KG1 (cell line): Measurements from ENCODE around the gene RABAC1.

Experiments
- DNase-seq: peaks from one replicate; lab custom pipeline; 2025; lab: John Stamatoyannopoulos, UW

Gene RABAC1

GRCh38 chr19:41928754-41929535, 30.2 kb downstream of the RABAC1 start:
- DNase-seq = no peak

- DNase-seq = no peak
Observed at GRCh38 chr19:41928221-41928683, 30.9 kb downstream of the RABAC1 start, which contains the start of gene ERFL. ERFL (minus strand) TSS chr19:41928449; CDS start chr19:41912919, 15,530 bp downstream.

DNA sequence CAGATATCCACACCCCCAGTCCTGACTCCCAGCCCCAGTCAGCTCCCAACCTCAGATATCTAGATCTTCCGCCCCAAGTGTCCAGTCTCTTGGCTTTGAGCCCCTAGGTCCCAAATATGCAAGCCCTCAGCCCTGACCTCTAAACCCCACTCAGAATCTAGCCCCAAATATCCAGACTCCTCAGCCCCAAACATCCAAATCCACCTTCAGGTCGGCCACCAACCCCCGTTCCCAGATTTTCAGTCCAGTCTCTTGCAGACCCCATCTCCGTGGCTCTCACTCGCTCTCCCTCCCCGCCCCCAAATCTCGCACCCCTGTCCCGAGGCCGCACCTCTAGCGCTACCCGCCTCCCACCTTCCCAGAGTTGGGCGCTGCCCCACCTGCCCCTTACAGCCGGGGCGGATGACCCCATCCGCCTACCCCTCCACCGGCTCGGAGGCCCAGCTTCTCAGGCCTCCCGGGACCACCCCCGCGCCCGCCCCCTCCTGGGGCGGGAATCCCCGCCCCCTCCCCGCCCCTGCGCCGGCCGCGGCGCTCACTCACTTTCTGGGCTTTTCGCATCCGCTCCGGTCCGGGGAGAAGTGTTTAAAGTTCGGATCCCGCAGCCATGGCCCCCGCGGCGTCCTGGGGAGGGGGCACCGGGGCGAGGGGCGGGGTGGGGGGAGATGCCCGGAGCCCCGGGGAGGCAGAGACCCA, 31.5 kb downstream of the RABAC1 start:
- DNase-seq = no peak

GRCh38 chr19:41926763-41927496, 32.2 kb downstream of the RABAC1 start:
- no peak for DNase-seq

- no peak for DNase-seq
Observed at GRCh38 chr19:41926028-41926762, 32.9 kb downstream of the RABAC1 start.

- no peak for DNase-seq
Observed at GRCh38 chr19:41925208-41926003, 33.7 kb downstream of the RABAC1 start.

DNA sequence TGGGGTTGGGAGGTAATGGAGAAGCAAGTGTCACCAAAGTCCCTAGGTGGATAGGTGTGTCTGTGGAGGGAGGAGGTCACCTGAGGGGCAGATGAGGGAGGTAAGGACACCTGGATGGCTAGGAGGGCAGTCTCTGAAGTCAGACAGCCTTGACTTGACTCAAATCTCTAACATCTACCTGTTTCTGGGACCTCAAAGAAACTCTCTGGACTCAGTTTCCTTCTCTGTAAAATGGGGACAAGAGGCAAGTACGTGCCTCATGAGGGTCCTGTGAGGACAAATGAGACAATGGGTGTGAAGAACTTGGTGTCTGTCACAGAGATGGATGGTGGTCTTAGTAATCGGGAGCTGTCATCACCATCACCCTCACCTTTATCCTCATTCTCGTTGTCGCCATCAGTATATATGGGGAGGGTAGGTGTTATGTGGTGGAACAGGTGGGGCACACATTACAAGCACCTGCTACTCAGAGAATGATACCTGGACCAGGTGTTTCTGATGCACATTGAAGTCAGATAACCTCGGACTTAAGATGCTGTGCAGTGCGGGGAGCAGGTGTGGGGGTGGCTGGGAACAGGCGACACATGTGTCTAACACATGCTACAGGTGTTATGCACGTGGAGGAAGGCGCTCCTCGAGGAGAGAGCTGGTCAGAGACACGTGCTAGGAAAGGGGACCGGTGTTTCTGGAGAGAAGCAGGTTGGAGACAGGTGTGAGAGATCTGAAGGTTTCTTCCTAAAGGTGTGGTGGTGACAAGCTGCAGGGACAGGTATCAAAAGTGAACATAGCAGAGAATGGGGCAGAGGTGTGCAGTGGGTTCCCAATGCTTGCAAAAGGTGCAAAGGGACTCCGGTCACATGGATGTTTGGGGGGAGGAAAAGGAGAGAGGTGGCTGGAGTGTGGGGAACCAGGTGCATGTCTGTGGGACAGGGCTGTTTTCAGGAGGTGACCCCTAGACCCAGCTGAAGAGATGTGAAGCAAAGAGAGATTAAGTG, 34.7 kb downstream of the RABAC1 start:
- no peak for DNase-seq

DNA sequence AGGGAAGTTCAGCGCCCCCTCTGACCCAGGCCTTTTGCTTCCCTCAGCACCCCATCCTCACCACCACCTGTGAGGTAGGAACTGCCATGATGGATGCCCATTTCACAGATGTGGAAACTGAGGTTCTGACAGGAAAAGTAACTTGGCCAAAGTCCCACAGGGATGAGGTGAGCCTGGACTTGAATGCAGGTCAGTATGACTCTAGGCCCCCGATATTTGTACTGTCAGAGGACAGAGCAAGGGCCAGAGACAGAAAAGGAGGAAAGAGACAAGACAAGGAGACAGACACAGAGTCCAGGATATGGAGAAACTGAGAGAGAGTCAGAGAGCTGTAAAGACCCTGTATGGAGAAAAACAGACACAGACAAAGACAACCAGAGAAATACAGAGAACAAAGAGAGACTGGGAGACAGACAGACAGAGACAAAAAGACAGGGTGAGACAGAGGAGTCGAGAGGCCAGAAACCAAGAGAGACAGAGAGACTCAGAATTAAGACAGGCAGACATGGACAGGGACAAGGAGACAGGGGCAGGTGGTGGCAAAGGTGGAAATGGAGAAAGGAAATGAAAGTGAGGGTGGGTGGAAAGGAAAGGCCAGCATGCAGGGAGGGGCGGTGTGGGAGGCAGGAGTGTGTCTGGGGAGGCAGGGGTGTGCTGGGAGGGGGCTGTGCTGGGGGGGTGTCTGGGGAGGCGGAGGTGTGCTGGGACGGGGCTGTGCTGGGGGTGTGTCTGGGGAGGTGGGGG, 35.9 kb downstream of the RABAC1 start:
- DNase-seq = no peak

DNA sequence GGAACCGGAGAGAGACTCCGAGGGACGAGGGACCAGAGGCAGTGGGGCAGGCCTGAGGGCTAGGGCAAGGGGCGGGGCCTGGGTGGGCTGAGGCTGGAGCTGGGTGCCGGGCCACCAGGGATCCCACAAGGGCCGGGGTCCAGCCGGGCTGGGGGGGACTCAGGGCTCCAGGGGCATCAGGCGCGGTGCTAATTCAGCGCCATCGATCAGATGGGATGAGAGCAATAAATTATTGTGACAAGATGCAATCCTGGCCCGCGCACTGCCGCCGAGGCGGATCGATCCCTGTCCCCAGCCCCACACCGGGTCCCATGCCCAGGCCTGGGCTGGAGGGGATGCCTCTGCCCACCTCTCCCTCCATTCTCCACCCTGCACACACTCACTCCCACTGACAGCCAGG, 36.5 kb downstream of the RABAC1 start:
- DNase-seq = no peak

DNA sequence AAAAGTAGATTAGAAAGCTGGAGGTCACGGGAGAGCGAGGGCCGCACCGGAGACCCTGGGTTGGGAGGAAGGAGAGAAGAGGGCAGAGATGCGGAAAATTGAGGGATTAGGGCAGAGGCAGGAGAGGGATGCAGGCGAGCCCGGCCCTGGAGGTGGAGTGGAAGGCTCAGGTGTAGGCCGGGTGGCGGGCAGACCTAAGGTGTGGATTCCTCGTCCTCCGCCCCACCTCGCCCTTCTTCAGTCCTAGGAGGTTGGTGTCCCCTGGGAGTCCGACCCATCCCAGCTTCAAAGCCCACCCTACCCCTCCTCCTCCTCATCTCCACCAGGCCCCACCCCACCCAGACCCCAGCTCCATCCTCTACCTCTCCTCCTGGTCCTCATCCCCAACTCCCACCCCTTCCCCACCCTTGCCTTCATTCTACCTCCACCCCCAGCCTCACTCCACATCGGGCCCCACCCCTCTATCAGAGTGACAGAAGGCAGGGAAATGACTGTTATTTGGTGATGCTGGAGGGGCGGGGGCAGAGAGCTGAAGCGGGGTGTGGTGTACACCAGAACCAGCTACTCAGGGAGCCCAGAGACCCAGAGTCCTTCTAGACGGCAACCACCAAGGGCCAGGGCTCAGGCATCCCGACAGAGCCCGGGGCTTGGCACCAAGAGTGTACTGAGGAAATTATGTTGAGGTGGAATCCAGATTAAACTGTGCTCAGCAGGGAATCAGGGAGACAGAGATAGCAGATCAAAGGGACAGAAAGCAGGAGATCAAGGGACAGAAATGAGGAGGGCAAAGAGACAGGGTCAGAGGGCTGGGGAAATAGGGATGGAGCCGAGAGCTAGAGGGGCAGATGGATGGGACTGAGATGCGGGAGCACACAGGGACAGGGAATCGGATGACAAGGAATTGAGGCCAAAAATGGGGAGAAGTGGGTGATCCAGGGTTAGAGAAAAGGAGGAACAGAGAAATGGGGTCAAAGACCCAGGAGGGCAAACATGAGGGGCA, 37.2 kb downstream of the RABAC1 start:
- DNase-seq = no peak

DNA sequence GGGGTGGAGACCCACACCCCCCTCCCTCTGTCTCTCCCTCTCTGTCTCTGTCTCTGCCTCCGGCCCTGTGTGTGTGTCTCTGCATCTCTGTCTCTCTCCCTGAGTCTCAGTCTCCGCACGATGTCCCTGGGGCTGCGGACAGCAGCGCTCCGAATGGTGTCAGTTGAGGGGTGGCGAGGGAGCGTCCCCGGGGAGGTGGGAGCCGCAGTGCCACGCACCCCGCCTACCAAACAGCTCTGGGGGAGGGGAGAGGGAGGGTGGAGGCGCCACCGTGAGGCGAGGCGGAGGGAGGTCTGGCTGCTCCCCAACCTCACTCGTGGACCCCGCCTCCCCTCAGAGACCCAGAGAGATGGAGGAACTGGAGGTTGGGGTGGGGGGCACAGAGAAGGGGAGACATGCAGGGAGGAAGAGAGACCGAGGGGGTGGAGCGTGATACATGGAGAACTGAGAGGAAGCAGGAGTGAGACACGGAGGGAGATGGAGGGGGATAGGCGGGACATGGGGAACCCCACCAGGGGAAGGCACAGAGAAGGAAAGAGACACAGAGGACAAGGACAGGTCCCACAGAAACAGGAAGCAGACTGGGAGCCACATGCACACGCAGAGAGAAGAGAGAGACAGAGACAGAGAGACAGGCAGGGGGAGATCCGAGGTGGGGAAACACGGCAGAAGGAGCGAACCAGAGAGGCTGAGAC, 38.1 kb downstream of the RABAC1 start:
- no peak for DNase-seq

DNA sequence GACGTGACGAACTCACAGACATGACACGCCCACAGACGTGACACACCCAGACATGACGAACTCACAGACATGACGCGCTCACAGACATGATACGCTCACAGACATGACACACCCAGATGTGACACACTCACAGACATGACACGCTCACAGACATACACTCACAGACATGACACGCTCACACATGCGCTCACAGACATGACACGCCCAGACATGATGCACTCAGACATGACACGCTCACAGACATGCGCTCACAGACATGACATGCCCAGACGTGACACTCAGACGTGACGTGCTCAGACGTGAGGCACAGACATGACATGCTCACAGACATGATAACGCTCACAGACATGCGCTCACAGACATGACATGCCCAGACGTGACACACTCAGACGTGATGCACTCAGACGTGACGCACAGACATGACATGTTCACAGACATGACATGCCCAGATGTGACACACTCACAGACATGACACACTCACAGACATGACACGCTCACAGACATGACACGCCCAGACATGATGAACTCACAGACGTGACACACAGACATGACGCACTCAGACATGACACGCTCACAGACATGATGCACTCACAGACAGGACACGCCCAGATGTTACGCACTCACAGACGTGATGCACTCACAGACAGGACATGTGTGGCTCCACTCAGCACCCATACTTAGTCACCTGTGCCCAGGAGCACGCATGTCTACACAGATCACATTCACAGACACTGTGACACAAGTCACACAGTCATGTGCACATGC, 39.0 kb downstream of the RABAC1 start:
- no peak for DNase-seq

DNA sequence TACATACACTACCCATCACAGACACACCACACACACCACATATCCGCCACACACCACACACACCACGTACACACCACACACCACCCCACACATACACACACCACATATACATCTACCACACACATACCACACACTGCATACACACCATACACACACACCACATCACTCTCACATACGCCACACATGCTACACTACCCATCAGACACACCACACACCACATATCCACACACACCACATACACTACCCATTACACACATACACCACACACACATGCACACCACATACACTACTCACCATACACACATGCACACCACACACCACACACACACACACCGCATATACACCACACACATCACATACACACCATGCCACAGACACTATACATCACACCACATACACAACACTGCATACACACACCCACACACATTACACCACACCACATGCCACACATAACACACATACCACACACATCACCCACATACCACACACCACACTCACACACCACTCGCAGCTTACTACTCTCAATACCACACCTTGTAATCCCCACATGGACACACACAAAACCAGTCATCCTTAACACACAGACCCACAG, 40.4 kb downstream of the RABAC1 start:
- DNase-seq = no peak

- DNase-seq = no peak
Observed at GRCh38 chr19:41918095-41918494, 41.0 kb downstream of the RABAC1 start.

GRCh38 chr19:41917676-41918075, 41.4 kb downstream of the RABAC1 start:
- DNase-seq = no peak

- no peak for DNase-seq
Observed at GRCh38 chr19:41915776-41916414, 43.2 kb downstream of the RABAC1 start.
